ENCODE measurements around the gene RBM4. TPM values are rescaled to one million over a fixed set of nuclear protein-coding genes. Genes with fewer than 3 reads are reported as not detected.

The RBM4 gene
- total and polyA plus RNA-seq, 9 donors: 98.1 to 167 (median 147) TPM

DNA sequence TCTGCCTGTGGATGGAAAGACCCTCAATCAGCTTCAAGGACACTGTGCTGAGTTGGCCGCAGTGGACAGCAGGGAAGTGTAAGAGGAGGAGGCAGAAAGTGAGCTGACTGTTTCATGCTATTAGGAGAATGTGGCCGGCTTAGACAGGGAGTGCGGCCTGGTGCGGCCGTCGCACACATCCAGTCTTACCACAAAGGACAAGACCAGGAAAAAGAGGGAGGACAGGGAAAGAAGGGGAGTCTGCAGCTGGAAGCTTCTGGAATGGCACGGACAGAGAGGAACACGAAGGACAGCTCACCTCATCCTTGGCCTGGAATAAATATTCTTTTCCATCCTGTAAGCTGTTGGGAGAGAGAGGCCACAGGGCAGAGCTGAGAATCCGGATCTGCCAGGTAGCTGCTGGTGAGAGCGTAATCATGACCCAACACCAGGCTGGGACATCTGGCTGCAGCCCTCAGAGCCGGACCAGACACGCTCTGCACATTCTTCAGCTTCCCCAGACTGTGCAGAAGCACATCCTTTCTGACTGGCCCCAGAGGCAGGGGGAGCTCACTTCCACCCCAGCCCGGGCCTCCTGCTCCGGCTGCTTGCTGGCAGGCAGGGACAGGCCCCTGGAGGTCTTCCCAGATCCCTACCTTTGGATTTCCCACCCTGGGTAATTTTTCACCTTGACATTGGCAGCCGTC is 47.7 kb downstream of the RBM4 start:
- Histone ChIP-seq H3K4me3 (ENCODE audit: low read length) (no peak overlapping the region), H3K36me3 (ENCODE audit: control insufficient read depth, insufficient read depth, low read length) (peaks cover 3% of the 10 kb centered on the region), H3K9me3 (replicated peaks; ENCODE audit: control insufficient read depth, low read depth, low read length) (no peaks in the 10 kb centered on the region), H3K27ac (ENCODE audit: low read length) (no peak overlapping the region), H3K27me3 (ENCODE audit: control insufficient read depth, insufficient read depth, low read length) (no peaks in the 10 kb centered on the region), H3K4me1 (ENCODE audit: control insufficient read depth, insufficient read depth, low read length) (peaks cover 10% of the 10 kb centered on the region)
- DNase-seq: no peak
- 63% methylated on average over 12 of the region's 15 CpGs for WGBS (ENCODE audit: insufficient coverage)

DNA sequence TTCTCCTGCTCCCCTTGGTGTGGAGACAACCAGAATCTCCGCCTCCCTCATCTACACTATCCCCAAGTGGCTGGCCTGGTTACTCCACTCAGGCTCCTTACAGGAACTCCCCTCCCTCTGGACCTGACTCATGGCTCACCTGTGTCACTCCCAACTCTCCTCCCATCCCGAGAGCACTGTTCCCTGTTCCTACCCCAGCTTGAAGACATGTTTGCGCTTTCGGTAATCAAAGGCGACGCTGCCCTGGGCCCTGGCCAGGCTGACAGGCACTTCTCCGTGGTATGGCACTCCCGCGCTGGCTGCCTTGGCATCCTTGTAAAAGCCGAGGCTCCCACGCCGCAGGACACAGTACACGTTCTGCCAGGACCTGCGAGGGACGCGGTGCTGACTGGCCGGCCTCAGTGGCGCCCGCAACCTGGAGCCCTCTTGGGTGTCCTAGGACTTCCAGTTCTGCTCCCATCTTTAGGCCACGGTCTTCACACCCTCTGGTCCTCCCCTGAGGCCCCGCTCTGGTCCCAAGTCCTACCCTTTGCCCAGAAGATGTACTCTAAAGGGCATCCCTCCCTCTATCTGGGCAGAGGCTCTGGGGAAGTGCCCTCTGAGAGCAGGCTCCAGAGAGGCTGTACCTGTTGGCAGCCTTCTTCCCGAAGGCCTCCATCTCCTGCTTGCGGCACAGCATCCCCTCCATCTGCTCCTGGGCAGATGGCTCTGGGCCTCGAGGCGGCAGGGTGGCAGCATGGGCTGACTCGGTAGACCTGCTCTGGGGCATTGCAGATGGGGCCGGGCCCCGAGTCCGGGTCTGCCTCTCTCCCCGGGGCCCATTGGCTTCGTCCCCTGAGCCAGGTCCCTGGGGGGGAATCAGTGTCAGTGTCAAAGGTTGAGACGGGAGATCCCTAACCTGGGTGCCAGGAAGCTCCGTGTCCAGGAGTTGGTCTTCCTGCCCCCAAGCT is 48.6 kb downstream of the RBM4 start:
- Histone ChIP-seq H3K9me3 (replicated peaks; ENCODE audit: control insufficient read depth, low read depth, low read length) (no peaks in the 10 kb centered on the region), H3K36me3 (ENCODE audit: control insufficient read depth, insufficient read depth, low read length) (peaks cover 3% of the 10 kb centered on the region), H3K4me1 (ENCODE audit: control insufficient read depth, insufficient read depth, low read length) (peaks cover 10% of the 10 kb centered on the region), H3K27me3 (ENCODE audit: control insufficient read depth, insufficient read depth, low read length) (no peaks in the 10 kb centered on the region), H3K4me3 (ENCODE audit: low read length) (no peak overlapping the region), H3K27ac (ENCODE audit: low read length) (no peak overlapping the region)
- DNase-seq: no peak
- 91% methylated on average over 22 of the region's 33 CpGs for WGBS (ENCODE audit: insufficient coverage)

DNA sequence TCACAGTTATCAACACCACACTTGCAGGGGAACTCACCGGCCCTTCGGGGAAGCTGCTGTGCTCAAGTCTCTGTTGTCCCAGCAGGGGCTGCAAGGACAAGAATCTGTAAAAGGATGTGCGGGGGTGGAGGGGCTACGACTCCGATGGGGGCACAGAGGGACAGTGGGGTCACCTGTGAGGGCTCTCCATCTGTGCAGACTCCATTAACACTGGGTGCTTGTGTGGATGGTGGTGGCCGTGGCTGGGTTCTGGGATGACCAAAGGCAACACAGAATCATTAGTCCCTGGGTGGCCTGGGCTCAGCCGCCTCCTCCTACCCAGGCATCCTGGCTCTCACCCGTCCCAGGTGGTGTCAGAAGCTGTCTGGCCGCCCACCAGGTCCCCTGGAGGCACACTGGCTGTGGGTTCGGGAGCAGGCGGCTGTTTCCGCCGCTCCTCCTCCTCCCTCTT is 49.4 kb downstream of the RBM4 start:
- peaks cover 10% of the 10 kb centered on the region for H3K4me1 ChIP-seq (ENCODE audit: control insufficient read depth, insufficient read depth, low read length)
- 75% methylated on average over 6 of the region's 13 CpGs for WGBS (ENCODE audit: insufficient coverage)
- peaks cover 3% of the 10 kb centered on the region for H3K36me3 ChIP-seq (ENCODE audit: control insufficient read depth, insufficient read depth, low read length)
- H3K27ac ChIP-seq (ENCODE audit: low read length): no peak overlapping the region
- no peaks in the 10 kb centered on the region for H3K9me3 ChIP-seq (replicated peaks; ENCODE audit: control insufficient read depth, low read depth, low read length)
- DNase-seq: no peak
- no peak overlapping the region for H3K4me3 ChIP-seq (ENCODE audit: low read length)
- no peaks in the 10 kb centered on the region for H3K27me3 ChIP-seq (ENCODE audit: control insufficient read depth, insufficient read depth, low read length)

DNA sequence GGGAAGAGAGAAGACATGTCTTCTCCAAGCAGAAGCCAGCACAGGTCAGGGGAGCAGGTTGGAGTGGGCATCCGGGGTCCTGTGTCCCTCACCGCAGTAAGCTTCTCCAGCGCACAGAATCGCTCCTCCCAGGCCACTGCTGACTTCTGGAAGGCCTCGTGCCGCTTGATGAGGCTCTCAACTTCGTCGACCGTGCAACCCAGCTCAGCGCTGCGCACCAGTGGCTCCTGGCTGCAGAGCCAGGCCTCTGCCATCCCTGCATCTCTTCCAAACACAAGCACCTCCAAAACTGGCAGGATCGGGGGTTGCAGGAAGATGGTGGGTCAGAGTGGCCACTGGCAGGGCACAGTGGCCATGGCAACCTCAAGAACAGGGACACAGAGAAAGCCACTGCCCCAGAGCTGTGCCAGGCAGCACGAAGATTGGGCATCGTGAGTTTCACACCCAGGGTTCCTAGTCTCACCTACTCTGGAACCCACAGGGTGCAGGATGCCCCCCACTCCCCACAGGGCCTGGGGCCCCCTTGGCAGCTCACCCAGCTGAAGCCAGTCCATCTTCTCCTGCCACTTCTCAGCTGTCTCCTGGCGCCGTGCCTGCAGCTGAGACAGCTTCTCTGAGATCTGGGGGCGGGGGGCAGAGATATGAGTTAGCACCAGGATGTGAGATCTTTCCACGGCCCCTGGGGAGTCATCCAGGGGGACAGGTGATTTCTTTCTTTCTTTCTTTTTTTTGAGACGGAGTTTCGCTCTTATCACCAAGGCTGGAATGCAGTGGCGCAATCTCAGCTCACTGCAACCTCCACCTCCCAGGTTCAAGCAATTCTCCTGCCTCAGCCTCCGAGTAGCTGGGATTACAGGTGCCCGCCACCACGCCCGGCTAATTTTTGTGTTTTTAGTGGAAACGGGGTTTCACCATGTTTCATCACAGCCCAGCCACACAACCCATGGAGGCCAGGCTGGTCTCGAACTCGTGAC is 50.3 kb downstream of the RBM4 start:
- peak; percentile 26 for DNase-seq

DNA sequence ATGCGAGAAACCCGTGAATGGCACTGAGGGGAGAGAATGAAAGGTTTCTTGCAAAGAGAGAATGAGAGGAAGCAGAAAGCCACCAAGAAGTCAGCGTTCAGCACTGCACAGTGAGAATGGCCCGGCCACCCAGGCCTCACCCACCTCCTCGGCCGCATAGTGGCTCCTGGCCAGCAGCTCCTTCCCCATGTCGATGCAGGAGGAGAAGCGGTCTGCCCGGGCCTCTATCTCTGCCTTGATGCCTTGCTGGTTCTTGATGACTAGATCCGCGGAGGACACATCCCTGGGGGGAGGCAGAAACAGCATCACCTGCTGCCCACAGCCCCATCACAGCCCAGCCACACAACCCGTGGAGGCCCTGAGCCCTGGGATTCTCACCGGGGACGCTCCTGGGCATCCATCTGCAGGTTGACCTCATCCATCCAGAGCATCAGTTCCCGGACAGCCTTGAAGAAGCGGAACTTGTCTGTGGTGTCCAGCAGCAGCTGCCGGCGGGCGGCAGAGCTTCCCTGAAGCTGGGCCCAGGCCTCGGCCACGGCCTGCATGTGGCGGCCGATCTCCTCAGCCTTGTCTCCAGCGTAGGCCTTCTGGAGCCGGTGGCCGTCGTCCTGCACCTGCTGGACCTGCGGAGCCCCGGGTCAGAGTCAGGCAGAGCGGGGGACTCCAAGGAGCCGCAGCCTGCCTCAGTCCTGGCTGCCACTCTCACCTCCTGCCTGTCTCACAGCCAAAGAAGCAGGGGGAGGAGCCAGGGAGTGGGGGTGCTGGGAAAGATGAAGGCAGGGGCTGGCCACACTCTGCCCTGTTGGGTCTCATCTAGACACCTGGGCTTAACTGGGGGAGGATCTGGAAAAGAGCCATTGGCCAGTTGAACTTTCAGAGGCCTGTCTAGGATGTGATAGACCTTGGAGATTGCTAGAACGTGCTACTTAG is 51.4 kb downstream of the RBM4 start:
- DNase-seq: no peak
- 81% methylated on average over 21 of the region's 32 CpGs for WGBS (ENCODE audit: insufficient coverage)
- Histone ChIP-seq H3K4me1 (ENCODE audit: control insufficient read depth, insufficient read depth, low read length) (peaks cover 10% of the 10 kb centered on the region), H3K27ac (ENCODE audit: low read length) (no peak overlapping the region), H3K9me3 (replicated peaks; ENCODE audit: control insufficient read depth, low read depth, low read length) (no peaks in the 10 kb centered on the region), H3K36me3 (ENCODE audit: control insufficient read depth, insufficient read depth, low read length) (peaks cover 5% of the 10 kb centered on the region), H3K4me3 (ENCODE audit: low read length) (no peak overlapping the region), H3K27me3 (ENCODE audit: control insufficient read depth, insufficient read depth, low read length) (no peaks in the 10 kb centered on the region)

More for the DNA sequence above, 50.3 kb downstream of the RBM4 start:
- Histone ChIP-seq H3K27ac (ENCODE audit: low read length) (no peak overlapping the region), H3K4me1 (ENCODE audit: control insufficient read depth, insufficient read depth, low read length) (peaks cover 10% of the 10 kb centered on the region), H3K4me3 (ENCODE audit: low read length) (no peak overlapping the region), H3K27me3 (ENCODE audit: control insufficient read depth, insufficient read depth, low read length) (no peaks in the 10 kb centered on the region), H3K9me3 (replicated peaks; ENCODE audit: control insufficient read depth, low read depth, low read length) (no peaks in the 10 kb centered on the region), H3K36me3 (ENCODE audit: control insufficient read depth, insufficient read depth, low read length) (peaks cover 5% of the 10 kb centered on the region)
- 90% methylated on average over 14 of the region's 28 CpGs for WGBS (ENCODE audit: insufficient coverage)

DNA sequence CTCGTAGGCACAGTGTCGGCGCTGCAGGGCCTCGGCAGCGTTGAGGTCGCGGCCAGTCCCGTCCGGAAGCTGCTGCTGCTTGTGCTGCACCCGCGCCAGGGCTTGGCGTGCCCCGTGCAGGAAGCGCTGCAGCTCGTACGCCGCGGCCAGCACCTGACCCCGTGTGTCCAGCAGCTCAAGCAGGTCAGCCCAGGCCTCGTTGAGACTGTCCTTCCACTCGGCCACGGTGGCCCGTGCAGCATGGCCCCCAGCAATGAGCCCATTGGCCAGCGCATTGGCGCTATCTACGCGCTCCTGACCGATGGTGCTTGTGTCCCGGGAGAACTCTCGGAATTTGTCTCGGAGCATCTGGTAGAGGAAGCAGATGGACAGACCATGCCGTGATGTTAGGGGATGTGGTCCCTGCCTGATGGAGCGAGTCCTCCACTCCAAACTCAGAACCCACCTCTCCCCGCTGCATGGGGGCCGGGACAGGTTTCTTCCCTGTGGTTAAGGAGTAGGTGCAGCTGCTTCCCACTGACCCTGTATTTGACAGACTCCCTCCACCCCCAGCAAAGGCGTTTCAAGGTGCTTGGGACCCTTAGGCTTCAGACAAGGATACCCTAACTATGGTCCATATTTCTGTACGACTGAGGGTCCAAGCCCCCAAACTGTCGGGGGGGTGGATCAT is 52.9 kb downstream of the RBM4 start:
- no peak overlapping the region for H3K4me3 ChIP-seq (ENCODE audit: low read length)
- H3K36me3 ChIP-seq (ENCODE audit: control insufficient read depth, insufficient read depth, low read length): peaks cover 5% of the 10 kb centered on the region
- H3K9me3 ChIP-seq (replicated peaks; ENCODE audit: control insufficient read depth, low read depth, low read length): no peaks in the 10 kb centered on the region
- no peaks in the 10 kb centered on the region for H3K27me3 ChIP-seq (ENCODE audit: control insufficient read depth, insufficient read depth, low read length)
- 92% methylated on average over 32 of the region's 38 CpGs for WGBS (ENCODE audit: insufficient coverage)
- no peak overlapping the region for H3K27ac ChIP-seq (ENCODE audit: low read length)
- no peak for DNase-seq
- peaks cover 8% of the 10 kb centered on the region for H3K4me1 ChIP-seq (ENCODE audit: control insufficient read depth, insufficient read depth, low read length)

DNA sequence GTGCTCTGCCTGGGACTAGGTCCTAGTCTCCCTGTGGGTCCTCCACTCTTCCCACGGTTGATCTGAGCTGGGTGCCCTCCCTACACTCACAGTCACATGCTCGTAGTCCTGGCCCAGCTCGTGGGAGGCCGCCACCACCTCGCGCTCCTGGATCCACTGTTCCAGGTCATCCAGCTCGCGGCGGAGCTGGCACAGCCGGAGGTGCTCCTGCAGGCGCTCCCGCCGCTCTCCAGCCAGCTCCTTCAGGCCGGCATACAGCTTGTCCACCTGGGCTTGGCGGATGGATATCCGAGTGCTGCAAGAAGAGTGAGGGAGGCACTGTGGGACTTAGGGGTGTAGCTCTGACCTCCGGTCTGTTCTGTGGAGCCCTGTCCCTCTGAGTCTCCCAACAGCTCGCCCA is 53.9 kb downstream of the RBM4 start:
- Histone ChIP-seq H3K36me3 (ENCODE audit: control insufficient read depth, insufficient read depth, low read length) (peaks cover 5% of the 10 kb centered on the region), H3K27me3 (ENCODE audit: control insufficient read depth, insufficient read depth, low read length) (no peaks in the 10 kb centered on the region), H3K4me1 (ENCODE audit: control insufficient read depth, insufficient read depth, low read length) (peaks cover 6% of the 10 kb centered on the region), H3K4me3 (ENCODE audit: low read length) (no peak overlapping the region), H3K27ac (ENCODE audit: low read length) (no peak overlapping the region), H3K9me3 (replicated peaks; ENCODE audit: control insufficient read depth, low read depth, low read length) (no peaks in the 10 kb centered on the region)
- WGBS (ENCODE audit: insufficient coverage): 89% methylated on average over 16 of the region's 18 CpGs
- no peak for DNase-seq

DNA sequence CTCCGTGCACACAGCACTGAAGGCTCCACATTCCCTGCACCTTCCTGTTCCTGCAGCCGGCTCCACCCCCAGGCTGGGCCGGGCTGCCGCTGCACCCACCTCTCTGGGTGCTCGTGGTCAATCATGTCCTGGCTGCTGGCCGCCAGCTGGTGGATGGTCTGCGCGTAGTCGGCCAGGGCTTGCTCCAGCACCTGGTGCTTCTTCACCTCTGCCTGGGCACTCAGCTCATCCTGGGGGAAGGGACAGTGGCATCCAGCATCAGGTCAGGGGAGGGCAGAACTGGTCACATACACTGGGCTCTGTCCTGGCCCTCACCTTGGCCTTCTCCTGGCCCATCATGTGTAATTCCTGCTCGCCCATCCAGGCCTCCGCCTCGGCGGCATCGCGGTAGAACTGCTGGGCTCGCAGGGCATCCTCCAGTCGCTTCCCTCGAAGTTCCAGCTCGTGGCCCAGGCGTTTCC is 54.4 kb downstream of the RBM4 start:
- WGBS (ENCODE audit: insufficient coverage): 85% methylated on average over 20 of the region's 20 CpGs
- no peak overlapping the region for H3K4me3 ChIP-seq (ENCODE audit: low read length)
- DNase-seq: no peak
- H3K4me1 ChIP-seq (ENCODE audit: control insufficient read depth, insufficient read depth, low read length): peaks cover 6% of the 10 kb centered on the region
- peaks cover 5% of the 10 kb centered on the region for H3K36me3 ChIP-seq (ENCODE audit: control insufficient read depth, insufficient read depth, low read length)
- no peaks in the 10 kb centered on the region for H3K27me3 ChIP-seq (ENCODE audit: control insufficient read depth, insufficient read depth, low read length)
- H3K27ac ChIP-seq (ENCODE audit: low read length): no peak overlapping the region
- H3K9me3 ChIP-seq (replicated peaks; ENCODE audit: control insufficient read depth, low read depth, low read length): no peaks in the 10 kb centered on the region
